ENCODE data around the gene FALEC. TPM values are rescaled to one million over a fixed set of nuclear protein-coding genes. Genes with fewer than 3 reads are reported as not detected.

Gene FALEC
- total RNA-seq, result 1 to 10 TPM in 1 of 4 donors, under 1 TPM in 1, not detected in 2; 0.88 to 1.0 TPM

GRCh38 chr1:150515328-150516049 lies at the start of gene FALEC:
FALEC (plus strand) TSS chr1:150515752.
- Histone ChIP-seq H3K27me3 (no peaks in the 10 kb centered on the region), H3K9me3 (no peaks in the 10 kb centered on the region), H3K36me3 (no peaks in the 10 kb centered on the region), H3K4me1 (no peaks in the 10 kb centered on the region), H3K27ac (peak within 1 kb of the TSS; percentile 85 to 86), H3K4me3 (peak within 1 kb of the TSS; percentile 48 to 57)
- intact Hi-C loops (cut with DNase I; ENCODE audit: low total_unique reads), result no loop called here
- TF ChIP-seq POLR2A (IDR thresholded peaks at IDR 0.05), result peak; percentile 51 to 63
- TF ChIP-seq CTCF (IDR thresholded peaks at IDR 0.05), result peak in 3 of 4 experiments; percentile 3 to 37 (median 9)
- peak; percentile 96 to 97 for DNase-seq

DNA sequence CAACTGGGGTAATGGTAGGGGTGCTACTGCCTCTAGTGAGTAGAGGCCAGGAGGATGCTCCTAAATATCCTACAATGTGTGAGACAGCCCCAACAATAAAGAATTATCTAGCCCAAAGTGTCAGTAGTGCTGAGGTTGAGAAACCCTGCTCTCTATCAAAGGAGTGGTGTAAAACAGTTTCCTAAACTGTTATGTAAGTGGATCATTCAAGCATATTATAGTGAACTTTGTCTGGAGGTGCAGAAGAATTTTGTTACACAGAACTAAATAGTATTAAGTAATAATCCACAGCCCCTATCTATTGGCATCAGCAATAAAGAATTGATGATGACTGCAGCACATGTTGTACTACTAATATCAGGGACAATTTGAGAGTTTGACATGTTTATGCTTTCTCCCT lies 48.6 kb upstream of the FALEC start:
- H3K9me3 ChIP-seq, result no peaks in the 10 kb centered on the region
- intact Hi-C loops (cut with DNase I; ENCODE audit: low total_unique reads), result loop anchor here (10.0 kb wide), 1 partner anchor 68 kb away; no protein-coding TSS in a partner anchor
- no peaks in the 10 kb centered on the region for H3K36me3 ChIP-seq
- H3K27ac ChIP-seq, result no peak overlapping the region
- no peaks in the 10 kb centered on the region for H3K4me1 ChIP-seq
- no peak for DNase-seq
- H3K27me3 ChIP-seq, result no peaks in the 10 kb centered on the region
- H3K4me3 ChIP-seq, result no peak overlapping the region
- TF ChIP-seq CTCF (IDR thresholded peaks at IDR 0.05) (no peak), POLR2A (IDR thresholded peaks at IDR 0.05) (no peak)

GRCh38 chr1:150469291-150469690 lies 46.3 kb upstream of the FALEC start:
- Histone ChIP-seq H3K36me3 (no peaks in the 10 kb centered on the region), H3K27ac (no peak overlapping the region)
- intact Hi-C loops (cut with DNase I; ENCODE audit: low total_unique reads), result loop anchor here (10.0 kb wide), 1 partner anchor 66 kb away; no protein-coding TSS in a partner anchor

DNA sequence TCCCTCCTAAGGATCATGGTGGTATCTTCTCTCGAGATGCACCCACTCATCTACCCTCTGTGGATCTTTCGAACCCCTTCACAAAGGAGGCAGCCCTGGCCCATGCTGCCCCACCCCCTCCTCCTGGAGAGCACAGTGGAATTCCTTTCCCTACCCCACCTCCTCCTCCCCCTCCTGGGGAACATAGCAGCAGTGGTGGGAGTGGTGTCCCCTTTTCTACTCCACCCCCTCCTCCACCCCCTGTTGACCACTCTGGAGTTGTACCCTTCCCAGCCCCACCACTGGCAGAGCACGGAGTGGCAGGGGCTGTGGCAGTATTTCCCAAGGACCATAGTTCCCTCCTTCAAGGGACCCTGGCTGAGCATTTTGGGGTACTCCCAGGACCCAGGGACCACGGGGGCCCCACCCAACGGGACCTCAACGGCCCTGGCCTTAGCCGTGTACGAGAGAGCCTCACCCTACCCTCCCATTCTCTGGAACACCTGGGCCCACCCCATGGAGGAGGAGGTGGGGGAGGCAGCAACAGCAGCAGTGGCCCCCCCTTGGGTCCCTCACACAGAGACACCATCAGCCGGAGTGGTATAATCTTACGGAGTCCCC lies 42.9 kb upstream of the FALEC start:
- TF ChIP-seq POLR2A (IDR thresholded peaks at IDR 0.05) (no peak), CTCF (IDR thresholded peaks at IDR 0.05) (no peak)
- intact Hi-C loops (cut with DNase I; ENCODE audit: low total_unique reads), result no loop called here

More at GRCh38 chr1:150469291-150469690, 46.3 kb upstream of the FALEC start:
- DNase-seq, result no peak
- no peak for TF ChIP-seq CTCF (IDR thresholded peaks at IDR 0.05)
- no peak for TF ChIP-seq POLR2A (IDR thresholded peaks at IDR 0.05)
- H3K4me3 ChIP-seq, result no peak overlapping the region
- H3K4me1 ChIP-seq, result no peaks in the 10 kb centered on the region
- H3K27me3 ChIP-seq, result no peaks in the 10 kb centered on the region
- H3K9me3 ChIP-seq, result no peaks in the 10 kb centered on the region

DNA sequence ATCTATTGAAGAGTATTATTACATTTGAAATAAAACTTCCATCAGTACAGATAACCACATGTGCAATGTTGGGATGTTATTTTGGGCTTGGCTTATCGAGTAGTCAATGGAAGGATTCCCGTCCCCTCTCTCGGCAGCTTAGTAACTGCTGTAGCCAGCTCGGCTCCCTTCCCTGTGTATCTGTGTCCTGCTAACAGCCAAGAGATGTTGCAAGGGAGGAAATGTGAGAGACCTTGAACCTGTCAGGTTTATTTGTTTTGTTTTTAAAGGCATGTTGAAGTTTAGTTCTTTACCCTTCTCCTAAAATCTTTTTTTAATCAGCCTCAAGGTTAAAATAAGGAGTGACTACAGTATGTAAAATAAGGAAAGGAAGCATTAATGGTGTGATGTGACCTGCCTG lies 41.9 kb upstream of the FALEC start:
- Histone ChIP-seq H3K27me3 (no peaks in the 10 kb centered on the region), H3K9me3 (no peaks in the 10 kb centered on the region), H3K4me1 (no peaks in the 10 kb centered on the region), H3K4me3 (no peak overlapping the region), H3K27ac (peak overlapping the region in 1 of 2 donors; percentile 56), H3K36me3 (no peaks in the 10 kb centered on the region)
- DNase-seq, result peak; percentile 47 to 52
- intact Hi-C loops (cut with DNase I; ENCODE audit: low total_unique reads), result no loop called here
- TF ChIP-seq POLR2A (IDR thresholded peaks at IDR 0.05) (no peak), CTCF (IDR thresholded peaks at IDR 0.05) (no peak)

More for the DNA sequence above, 42.9 kb upstream of the FALEC start:
- Histone ChIP-seq H3K4me1 (no peaks in the 10 kb centered on the region), H3K4me3 (no peak overlapping the region), H3K36me3 (no peaks in the 10 kb centered on the region), H3K27me3 (no peaks in the 10 kb centered on the region), H3K27ac (peak overlapping the region; percentile 16 to 42), H3K9me3 (no peaks in the 10 kb centered on the region)
- DNase-seq, result peak in 1 of 2 donors; percentile 18

Measured in uterus (tissue), 4 donors.